Measurements from ENCODE around the gene TSC22D4. TPM values are rescaled to one million over a fixed set of nuclear protein-coding genes. Genes with fewer than 3 reads are reported as not detected.
A peak's percentile ranks its signal among the peaks of the same experiment; 100 is the strongest.

Gene TSC22D4
- total RNA-seq, 1 donor from 2014 or later: 53.4 TPM

DNA sequence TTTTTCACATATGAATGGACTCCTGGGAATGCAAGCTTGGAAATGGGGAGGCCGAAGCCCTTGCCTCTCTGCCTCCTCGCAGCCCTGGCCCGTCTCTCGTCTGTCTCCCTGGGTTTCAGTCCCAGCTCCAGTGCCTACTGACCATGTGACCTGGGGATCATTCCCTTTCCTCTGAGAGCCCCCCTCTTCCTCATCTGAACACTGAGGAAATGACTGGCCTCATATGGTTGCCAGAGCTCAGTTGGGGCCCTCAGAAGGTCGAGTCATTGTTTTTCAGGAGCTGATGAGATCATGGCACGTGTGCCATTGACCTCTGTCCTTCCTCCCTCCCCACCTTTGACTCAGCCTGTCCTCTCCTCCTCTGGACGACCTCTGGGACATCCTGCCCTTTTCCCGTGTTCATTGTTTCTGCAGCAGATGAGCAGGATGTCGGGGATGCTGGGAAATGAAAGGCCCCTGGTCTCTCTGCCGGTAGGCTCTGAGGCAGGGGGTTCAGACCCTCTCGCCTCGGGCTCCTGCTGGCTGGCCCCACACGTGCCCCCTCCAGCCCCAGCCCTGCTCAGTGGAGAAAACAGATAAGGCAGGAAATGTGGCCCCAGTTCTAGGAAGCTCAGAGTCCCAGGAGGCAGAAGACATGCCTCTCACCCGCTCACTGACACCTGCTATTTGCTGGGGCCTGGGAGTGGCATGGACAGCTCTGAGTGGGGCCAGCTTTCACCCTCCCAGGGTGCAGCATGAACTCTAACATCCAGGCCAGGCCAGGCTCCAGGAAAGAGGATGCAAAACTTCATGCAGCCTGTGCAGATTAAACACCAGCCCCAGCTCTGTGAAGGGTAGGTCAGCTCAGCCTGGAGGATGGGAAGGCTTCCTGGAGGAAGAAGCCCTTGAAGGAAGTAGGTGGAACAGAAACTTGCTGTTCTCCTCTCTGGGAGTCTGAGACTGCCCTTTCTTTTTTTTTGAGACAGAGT is 34.4 kb downstream of the TSC22D4 start:
- Mint-ChIP-seq H3K27ac (ENCODE audit: unreplicated experiment) (no peak overlapping the region), H3K27me3 (ENCODE audit: low read depth, unreplicated experiment) (no peaks in the 10 kb centered on the region), H3K4me3 (ENCODE audit: unreplicated experiment) (no peak overlapping the region), H3K9me3 (ENCODE audit: unreplicated experiment) (no peaks in the 10 kb centered on the region), H3K4me1 (ENCODE audit: low read depth, unreplicated experiment) (peaks cover 10% of the 10 kb centered on the region), H3K36me3 (ENCODE audit: low read depth, unreplicated experiment) (no peaks in the 10 kb centered on the region)
- H3K4me2 ChIP-seq (ENCODE audit: low read length): peak overlapping the region; percentile 16
- DNase-seq (ENCODE audit: low read depth): no peak
- no peaks in the 10 kb centered on the region for H4K20me1 ChIP-seq (ENCODE audit: insufficient read depth, low read length)
- H3K9me3 ChIP-seq (ENCODE audit: insufficient read depth, low read depth, low read length): no peaks in the 10 kb centered on the region
- H3K27me3 ChIP-seq (ENCODE audit: insufficient read depth, low read length): no peaks in the 10 kb centered on the region
- H3K4me1 ChIP-seq (ENCODE audit: insufficient read depth, low read length): peaks cover 17% of the 10 kb centered on the region
- TF ChIP-seq EZH2 (IDR thresholded peaks at IDR 0.05; ENCODE audit: insufficient read depth, low read length): no peak
- TF ChIP-seq, protein P1, sequence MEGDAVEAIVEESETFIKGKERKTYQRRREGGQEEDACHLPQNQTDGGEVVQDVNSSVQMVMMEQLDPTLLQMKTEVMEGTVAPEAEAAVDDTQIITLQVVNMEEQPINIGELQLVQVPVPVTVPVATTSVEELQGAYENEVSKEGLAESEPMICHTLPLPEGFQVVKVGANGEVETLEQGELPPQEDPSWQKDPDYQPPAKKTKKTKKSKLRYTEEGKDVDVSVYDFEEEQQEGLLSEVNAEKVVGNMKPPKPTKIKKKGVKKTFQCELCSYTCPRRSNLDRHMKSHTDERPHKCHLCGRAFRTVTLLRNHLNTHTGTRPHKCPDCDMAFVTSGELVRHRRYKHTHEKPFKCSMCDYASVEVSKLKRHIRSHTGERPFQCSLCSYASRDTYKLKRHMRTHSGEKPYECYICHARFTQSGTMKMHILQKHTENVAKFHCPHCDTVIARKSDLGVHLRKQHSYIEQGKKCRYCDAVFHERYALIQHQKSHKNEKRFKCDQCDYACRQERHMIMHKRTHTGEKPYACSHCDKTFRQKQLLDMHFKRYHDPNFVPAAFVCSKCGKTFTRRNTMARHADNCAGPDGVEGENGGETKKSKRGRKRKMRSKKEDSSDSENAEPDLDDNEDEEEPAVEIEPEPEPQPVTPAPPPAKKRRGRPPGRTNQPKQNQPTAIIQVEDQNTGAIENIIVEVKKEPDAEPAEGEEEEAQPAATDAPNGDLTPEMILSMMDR (IDR thresholded peaks at IDR 0.05; ENCODE audit: insufficient read depth, low read depth, low read length): no peak
- no peaks in the 10 kb centered on the region for H3K36me3 ChIP-seq (ENCODE audit: insufficient read depth, low read length)
- no peak for FAIRE-seq
- no peak overlapping the region for H3K9ac ChIP-seq (ENCODE audit: low read length)
- no peak overlapping the region for H3K4me3 ChIP-seq (ENCODE audit: insufficient read depth, low read depth, low read length)
- no peaks in the 10 kb centered on the region for H3K79me2 ChIP-seq (ENCODE audit: insufficient read depth, low read length)
- no peak overlapping the region for H3K27ac ChIP-seq (ENCODE audit: low read depth, low read length)
- peak overlapping the region; percentile 62 for H2AFZ ChIP-seq (ENCODE audit: low read depth, low read length)

DNA sequence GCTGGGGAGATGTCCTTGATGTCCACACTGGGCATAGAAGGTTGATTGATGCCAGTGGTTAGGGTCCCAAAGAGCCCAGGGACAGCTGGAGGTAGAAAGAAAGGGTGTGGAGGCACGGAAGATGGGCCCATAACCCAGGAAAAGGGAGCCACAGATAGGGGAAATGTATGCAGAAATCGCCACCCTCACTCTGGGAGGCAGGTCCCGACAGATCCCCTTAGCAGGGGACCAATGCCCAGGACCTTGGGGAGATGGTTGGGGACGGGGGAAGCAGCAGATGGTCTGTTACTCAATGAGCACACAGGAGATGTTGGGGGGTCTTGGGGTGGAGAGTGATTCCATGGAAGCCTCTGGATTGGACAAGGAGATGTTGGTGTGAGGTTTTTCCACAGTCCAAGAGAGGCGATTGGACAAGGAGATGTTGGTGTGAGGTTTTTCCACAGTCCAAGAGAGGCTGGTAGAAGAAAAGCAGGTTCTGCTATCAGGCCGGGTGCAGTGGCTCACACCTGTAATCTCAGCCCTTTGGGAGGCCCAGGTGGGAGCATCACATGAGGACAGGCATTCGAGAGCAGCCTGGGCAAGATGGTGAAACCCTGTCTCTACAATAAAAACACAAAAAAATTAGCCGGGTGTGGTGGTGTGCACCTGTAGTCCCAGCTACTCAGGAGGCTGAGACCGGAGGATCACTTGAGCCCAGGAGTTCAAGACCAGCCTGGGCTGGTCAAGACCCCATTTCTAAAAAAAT is 35.7 kb downstream of the TSC22D4 start:
- Mint-ChIP-seq H3K4me1 (ENCODE audit: low read depth, unreplicated experiment) (peaks cover 10% of the 10 kb centered on the region), H3K9me3 (ENCODE audit: unreplicated experiment) (no peaks in the 10 kb centered on the region), H3K27me3 (ENCODE audit: low read depth, unreplicated experiment) (no peaks in the 10 kb centered on the region), H3K27ac (ENCODE audit: unreplicated experiment) (peak overlapping the region; percentile 34), H3K36me3 (ENCODE audit: low read depth, unreplicated experiment) (no peaks in the 10 kb centered on the region), H3K4me3 (ENCODE audit: unreplicated experiment) (no peak overlapping the region)
- Histone ChIP-seq H3K27me3 (ENCODE audit: insufficient read depth, low read length) (no peaks in the 10 kb centered on the region), H3K4me2 (ENCODE audit: low read length) (no peak overlapping the region), H3K4me1 (ENCODE audit: insufficient read depth, low read length) (peaks cover 17% of the 10 kb centered on the region), H3K9me3 (ENCODE audit: insufficient read depth, low read depth, low read length) (no peaks in the 10 kb centered on the region), H2AFZ (ENCODE audit: low read depth, low read length) (no peak overlapping the region), H3K36me3 (ENCODE audit: insufficient read depth, low read length) (no peaks in the 10 kb centered on the region), H3K27ac (ENCODE audit: low read depth, low read length) (no peak overlapping the region), H3K4me3 (ENCODE audit: insufficient read depth, low read depth, low read length) (no peak overlapping the region), H3K9ac (ENCODE audit: low read length) (no peak overlapping the region), H3K79me2 (ENCODE audit: insufficient read depth, low read length) (no peaks in the 10 kb centered on the region), H4K20me1 (ENCODE audit: insufficient read depth, low read length) (no peaks in the 10 kb centered on the region)
- DNase-seq (ENCODE audit: low read depth): no peak
- TF ChIP-seq EZH2 (IDR thresholded peaks at IDR 0.05; ENCODE audit: insufficient read depth, low read length): no peak
- TF ChIP-seq, protein P1 (IDR thresholded peaks at IDR 0.05; ENCODE audit: insufficient read depth, low read depth, low read length): no peak
- no peak for FAIRE-seq
